DOHH2 (cell line): Measurements from ENCODE around the gene SLCO3A1.

Experiments used
- EZH2phosphoT487 ChIP-seq: fragments of 200-600 bp; sonication (generic); IDR thresholded peaks from 2 replicates; pipeline ENCODE4 v1.6.1; 2017; ENCODE audit warnings: borderline replicate concordance, mild to moderate bottlenecking, antibody characterized with exemption, low read length, moderate library complexity, mixed read lengths
- TF ChIP-seq, protein P1 (sequence below): fragments of 200-600 bp; sonication (generic); IDR thresholded peaks from one replicate; pipeline ENCODE4 v1.5.1; 2014; ENCODE audit warnings: antibody characterized with exemption, mild to moderate bottlenecking, low read depth, low read length; ENCODE audit not compliant: poor library complexity, severe bottlenecking

DNA sequence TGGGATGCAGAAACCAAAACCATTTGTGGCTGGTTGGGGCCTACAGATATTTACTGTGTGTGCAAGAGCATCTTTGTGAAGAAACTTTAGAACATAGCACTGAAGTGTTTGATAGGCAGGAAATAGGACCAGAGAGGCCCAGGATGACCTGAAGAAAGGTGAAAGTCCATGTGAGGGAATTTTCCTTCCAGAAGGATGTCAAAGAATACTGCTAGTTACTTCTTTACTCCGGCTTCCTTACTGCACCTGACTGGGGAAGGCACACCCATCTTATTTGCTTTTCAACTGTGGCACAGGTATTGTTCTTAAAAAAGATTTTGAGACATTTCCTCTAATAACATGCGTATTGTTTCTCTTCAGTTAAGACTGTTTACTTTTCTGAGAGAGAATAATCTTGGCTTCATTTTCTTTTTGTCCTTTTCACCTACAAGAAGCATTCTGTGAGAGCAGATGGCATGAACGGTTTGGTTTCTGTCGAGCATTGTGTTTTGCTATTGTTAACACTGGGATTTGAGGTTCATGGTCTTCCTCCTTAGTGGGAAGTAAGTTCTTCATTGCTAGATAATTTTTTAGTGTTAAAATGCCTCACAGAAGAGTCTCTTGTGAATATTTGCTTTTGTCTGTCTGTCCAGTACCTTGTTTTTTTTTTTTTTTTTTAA, 71.5 kb downstream of the SLCO3A1 start:
- TF ChIP-seq, protein P1, sequence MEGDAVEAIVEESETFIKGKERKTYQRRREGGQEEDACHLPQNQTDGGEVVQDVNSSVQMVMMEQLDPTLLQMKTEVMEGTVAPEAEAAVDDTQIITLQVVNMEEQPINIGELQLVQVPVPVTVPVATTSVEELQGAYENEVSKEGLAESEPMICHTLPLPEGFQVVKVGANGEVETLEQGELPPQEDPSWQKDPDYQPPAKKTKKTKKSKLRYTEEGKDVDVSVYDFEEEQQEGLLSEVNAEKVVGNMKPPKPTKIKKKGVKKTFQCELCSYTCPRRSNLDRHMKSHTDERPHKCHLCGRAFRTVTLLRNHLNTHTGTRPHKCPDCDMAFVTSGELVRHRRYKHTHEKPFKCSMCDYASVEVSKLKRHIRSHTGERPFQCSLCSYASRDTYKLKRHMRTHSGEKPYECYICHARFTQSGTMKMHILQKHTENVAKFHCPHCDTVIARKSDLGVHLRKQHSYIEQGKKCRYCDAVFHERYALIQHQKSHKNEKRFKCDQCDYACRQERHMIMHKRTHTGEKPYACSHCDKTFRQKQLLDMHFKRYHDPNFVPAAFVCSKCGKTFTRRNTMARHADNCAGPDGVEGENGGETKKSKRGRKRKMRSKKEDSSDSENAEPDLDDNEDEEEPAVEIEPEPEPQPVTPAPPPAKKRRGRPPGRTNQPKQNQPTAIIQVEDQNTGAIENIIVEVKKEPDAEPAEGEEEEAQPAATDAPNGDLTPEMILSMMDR: no peak
- TF ChIP-seq EZH2phosphoT487: no peak
